HG03139 (cell line): Measurements from ENCODE around the gene SNRNP27.

Source experiments
- ATAC-seq: cut with Tn5 transposase; IDR thresholded peaks from one replicate; pipeline ENCODE4 v1.9.1; 2021; ENCODE audit not compliant: unreplicated experiment

The SNRNP27 gene

GRCh38 chr2:69914950-69915945, 21.5 kb downstream of the SNRNP27 start, which contains the start of gene MXD1:
MXD1 (plus strand) TSS chr2:69915109; CDS start chr2:69915331, 222 bp downstream.
- peak; percentile 75 for ATAC-seq

- no peak for ATAC-seq
Observed at GRCh38 chr2:69916106-69916505, 22.4 kb downstream of the SNRNP27 start.

GRCh38 chr2:69917852-69918251, 24.1 kb downstream of the SNRNP27 start:
- ATAC-seq = no peak

GRCh38 chr2:69918401-69918800, 24.6 kb downstream of the SNRNP27 start:
- no peak for ATAC-seq

- no peak for ATAC-seq
Observed at GRCh38 chr2:69923116-69923515, 29.4 kb downstream of the SNRNP27 start.

GRCh38 chr2:69926849-69927515, 33.2 kb downstream of the SNRNP27 start:
- ATAC-seq = no peak

- no peak for ATAC-seq
Observed at GRCh38 chr2:69931832-69932595, 38.3 kb downstream of the SNRNP27 start.

- ATAC-seq = no peak
Observed at GRCh38 chr2:69932596-69932922, 38.8 kb downstream of the SNRNP27 start.

- ATAC-seq = no peak
Observed at GRCh38 chr2:69933254-69933828, 39.6 kb downstream of the SNRNP27 start.

- no peak for ATAC-seq
Observed at GRCh38 chr2:69933839-69934613, 40.3 kb downstream of the SNRNP27 start.

- ATAC-seq = no peak
Observed at GRCh38 chr2:69934614-69934908, 40.8 kb downstream of the SNRNP27 start.

GRCh38 chr2:69935011-69935410, 41.3 kb downstream of the SNRNP27 start:
- no peak for ATAC-seq

GRCh38 chr2:69936906-69937305, 43.1 kb downstream of the SNRNP27 start:
- ATAC-seq = no peak

GRCh38 chr2:69937968-69938367, 44.2 kb downstream of the SNRNP27 start:
- no peak for ATAC-seq

GRCh38 chr2:69939722-69940121, 46.0 kb downstream of the SNRNP27 start:
- ATAC-seq = no peak

GRCh38 chr2:69940691-69941090, 46.9 kb downstream of the SNRNP27 start:
- ATAC-seq = no peak

- no peak for ATAC-seq
Observed at GRCh38 chr2:69943000-69943842, 49.5 kb downstream of the SNRNP27 start.

GRCh38 chr2:69943843-69944525, 50.2 kb downstream of the SNRNP27 start:
- no peak for ATAC-seq

GRCh38 chr2:69944756-69945155, 51.0 kb downstream of the SNRNP27 start:
- no peak for ATAC-seq
